ENCODE data around the gene MFNG. TPM values are rescaled to one million over a fixed set of nuclear protein-coding genes. Genes with fewer than 3 reads are reported as not detected.

The MFNG gene
- total RNA-seq, 2 experiments from 2014 or later = 218 to 219 TPM

DNA sequence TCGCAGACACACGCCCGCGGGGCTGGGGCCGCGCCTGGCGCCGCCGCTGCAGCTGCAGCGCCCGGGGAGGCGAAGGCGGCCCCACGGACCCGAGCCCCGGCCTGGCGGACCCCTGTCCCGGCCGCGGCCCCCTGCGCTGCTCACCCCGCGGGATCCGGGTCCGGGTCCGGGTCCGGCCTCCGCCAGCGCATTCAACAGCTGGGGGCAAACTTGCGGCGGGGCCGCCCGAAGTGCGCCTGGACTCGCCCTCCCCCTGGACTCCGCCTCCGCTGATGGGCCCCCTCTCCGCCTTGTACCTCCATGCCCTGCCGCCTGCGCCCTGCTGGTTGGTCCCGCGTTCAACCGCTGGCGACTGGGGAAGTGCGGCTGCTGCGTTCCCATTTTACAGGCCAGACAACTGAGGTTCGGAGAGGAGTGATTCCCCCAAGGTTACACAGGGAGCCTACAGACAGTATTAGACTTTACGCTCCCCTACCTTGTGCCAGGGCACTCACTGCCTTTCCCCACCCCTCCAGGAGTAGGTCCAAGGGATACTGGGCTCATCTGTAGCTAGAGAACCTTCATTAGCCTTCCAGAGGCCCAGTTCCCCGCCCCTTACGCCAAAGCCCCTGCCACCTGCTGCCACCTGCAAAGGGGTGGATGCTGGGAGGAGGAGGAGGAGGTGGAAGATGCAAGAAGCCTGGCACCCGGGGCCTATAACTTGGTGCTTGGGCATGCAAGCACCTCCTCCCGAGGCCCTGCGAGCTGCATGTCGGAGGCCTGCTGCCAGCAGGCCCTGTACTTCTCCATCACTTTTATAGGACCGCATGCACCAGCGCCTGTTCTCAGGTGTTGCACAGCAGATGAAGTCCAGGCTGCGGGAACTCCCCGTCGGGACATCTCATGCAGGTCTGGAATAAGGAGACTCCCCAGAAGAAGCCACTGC is 58.2 kb downstream of the MFNG start:
- POLR2A ChIA-PET = no interaction called here
- no peak overlapping the region for H3K4me3 Mint-ChIP-seq
- no peak for DNase-seq
- CTCF ChIA-PET = interaction anchor here (1.6 to 2.7 kb wide), 2 partner anchors 10 to 96 kb away, joined by 4 to 11 read pairs; no protein-coding TSS in a partner anchor
- H3K9me3 Mint-ChIP-seq = peaks cover 3% of the 10 kb centered on the region
- peaks cover 53% of the 10 kb centered on the region for H3K27me3 Mint-ChIP-seq
- no peak overlapping the region for H3K27ac Mint-ChIP-seq
- peaks cover 17% of the 10 kb centered on the region for H3K4me1 Mint-ChIP-seq
- H3K36me3 Mint-ChIP-seq (ENCODE audit: low read depth) = no peaks in the 10 kb centered on the region

DNA sequence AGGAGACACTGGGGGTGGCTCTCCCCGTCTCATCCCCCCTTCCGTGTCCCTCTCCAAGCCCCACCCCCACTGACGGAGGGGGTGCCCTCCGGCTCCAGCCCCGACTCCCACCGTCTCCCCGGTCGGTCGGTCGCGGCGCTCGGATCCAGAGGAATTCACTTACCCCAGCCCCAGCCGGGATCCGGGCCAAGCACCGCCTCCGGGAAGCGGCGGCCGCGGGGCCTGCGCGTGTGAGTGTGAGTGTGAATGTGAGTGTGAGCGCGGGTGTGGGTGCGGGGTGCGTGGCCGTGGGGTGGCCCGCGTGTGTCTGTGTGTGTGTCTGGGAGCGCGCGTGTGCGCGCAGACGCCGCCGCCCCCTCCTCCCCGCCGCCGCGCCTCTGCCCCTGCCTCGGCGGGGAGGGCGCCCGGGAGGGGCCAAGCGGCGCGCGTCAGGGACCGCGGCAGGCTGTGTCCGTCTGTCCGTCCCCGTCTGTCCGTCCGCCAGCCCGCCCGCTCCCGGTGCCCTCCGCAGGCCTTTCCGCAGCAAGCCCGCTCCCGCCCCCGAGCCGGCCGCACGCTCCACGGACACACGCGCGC is 59.0 kb downstream of the MFNG start, which contains the start of gene ELFN2:
TSS of gene ELFN2 (minus strand) at position 345 of the 576 bp plus-strand sequence. CDS start 51,945 bp downstream, outside the sequence.
- no peak within 1 kb of the TSS for H3K27ac Mint-ChIP-seq
- no peaks in the 10 kb centered on the region for H3K9me3 Mint-ChIP-seq
- ChIA-PET POLR2A (no interaction called here), CTCF (interaction anchor here (0.6 to 2.7 kb wide), 2 partner anchors 11 to 1514 kb away, joined by 3 to 11 read pairs; no protein-coding TSS in a partner anchor)
- no peak within 1 kb of the TSS for H3K4me3 Mint-ChIP-seq
- no peaks in the 10 kb centered on the region for H3K36me3 Mint-ChIP-seq (ENCODE audit: low read depth)
- peaks cover 54% of the 10 kb centered on the region for H3K27me3 Mint-ChIP-seq
- peaks cover 11% of the 10 kb centered on the region for H3K4me1 Mint-ChIP-seq
- DNase-seq = no peak

DNA sequence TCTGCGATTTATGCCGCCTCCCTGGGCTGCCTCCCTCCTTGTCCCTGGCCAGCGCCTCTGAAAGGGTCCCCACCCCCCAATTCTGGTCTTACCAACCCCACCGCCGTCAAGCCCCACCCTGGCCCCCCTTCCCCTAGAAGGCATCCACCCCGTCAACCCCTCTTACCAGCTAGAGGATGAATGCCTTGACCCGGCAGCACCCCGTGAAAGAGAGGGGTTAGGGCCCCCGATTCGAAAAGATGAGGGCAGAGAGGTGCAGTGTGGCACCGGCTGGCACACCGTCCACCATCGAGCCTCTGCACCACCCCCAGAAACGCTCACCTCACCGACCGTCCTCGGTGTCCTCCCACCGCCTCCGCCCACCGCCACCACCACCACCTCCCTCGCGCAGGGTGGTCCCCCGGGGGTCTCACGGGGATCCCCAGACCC is 59.5 kb downstream of the MFNG start:
- ChIA-PET POLR2A (no interaction called here), CTCF (interaction anchor here (0.6 kb wide), 1 partner anchor 1515 kb away, joined by 3 read pairs; no protein-coding TSS in a partner anchor)
- Mint-ChIP-seq H3K27ac (no peak overlapping the region), H3K36me3 (ENCODE audit: low read depth) (no peaks in the 10 kb centered on the region), H3K9me3 (no peaks in the 10 kb centered on the region), H3K4me3 (no peak overlapping the region), H3K4me1 (peaks cover 6% of the 10 kb centered on the region), H3K27me3 (peaks cover 59% of the 10 kb centered on the region)
- DNase-seq = no peak

DNA sequence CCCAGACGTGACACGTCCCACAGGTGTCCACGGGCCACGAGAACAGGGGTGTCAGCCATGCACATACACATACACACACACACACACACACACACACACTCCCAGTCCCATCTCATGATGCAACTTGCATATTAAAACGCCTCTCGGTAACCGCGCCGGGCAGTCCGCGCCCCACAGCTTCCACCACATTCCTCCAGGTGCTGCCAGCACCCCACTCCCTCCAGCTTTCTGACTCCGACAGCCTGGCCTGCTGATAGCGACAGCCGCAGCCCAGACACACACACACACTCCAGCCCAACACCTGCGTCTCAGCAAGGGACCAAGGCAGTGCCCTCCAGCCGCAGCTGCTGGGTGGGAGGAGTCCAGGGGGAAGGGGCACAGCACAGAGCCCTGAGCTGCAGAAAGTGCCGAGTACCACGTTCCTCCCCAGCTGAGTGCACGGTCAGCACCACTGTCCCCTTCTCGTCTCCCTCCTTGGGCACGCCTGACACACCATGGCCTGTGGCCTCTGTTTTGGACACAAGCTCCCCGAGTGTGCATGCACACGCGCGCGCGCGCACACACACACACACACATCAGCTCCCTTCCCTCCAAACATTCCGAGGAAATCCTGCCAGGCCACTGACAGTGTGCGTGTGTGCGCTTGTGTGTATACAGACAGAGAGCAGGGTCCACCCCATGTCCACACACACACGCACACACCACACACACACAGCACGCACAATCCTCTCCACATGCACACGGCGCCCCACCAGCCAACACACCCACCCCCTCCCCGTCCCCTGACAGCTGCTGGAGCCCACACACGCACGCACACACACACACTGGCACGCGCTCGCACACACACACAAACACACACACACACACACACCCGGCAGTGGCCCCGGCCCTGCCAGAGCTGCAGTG is 60.1 kb downstream of the MFNG start:
- CTCF ChIA-PET = no interaction called here
- H3K4me3 Mint-ChIP-seq = no peak overlapping the region
- DNase-seq = no peak

DNA sequence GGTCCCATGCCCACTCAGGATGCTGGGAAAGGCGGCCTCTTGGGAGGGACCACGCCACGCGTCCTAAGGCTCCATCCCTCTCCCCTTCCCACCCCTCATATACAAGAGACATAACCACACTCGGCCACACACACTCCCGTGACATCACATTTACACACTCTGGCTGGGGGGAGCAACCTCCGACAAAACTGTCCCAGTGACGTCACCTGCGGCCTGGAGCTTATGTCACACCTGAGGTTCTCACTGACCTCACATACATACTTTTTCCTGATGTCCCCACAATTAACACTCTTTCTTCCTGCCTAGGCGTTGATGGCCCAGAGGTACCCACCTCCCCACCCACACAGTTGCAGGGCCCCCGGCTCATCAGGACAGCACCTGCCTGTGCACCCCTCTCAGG is 60.8 kb downstream of the MFNG start:
- Mint-ChIP-seq H3K4me3 (no peak overlapping the region), H3K27me3 (peaks cover 67% of the 10 kb centered on the region), H3K36me3 (ENCODE audit: low read depth) (no peaks in the 10 kb centered on the region), H3K9me3 (no peaks in the 10 kb centered on the region), H3K4me1 (peaks cover 5% of the 10 kb centered on the region), H3K27ac (no peak overlapping the region)
- DNase-seq = no peak
- ChIA-PET POLR2A (no interaction called here), CTCF (interaction anchor here (0.8 to 1.6 kb wide), 2 partner anchors 9 to 109 kb away, joined by 3 read pairs; no protein-coding TSS in a partner anchor)

More for the DNA sequence above, 60.1 kb downstream of the MFNG start:
- Mint-ChIP-seq H3K9me3 (no peaks in the 10 kb centered on the region), H3K4me1 (peaks cover 3% of the 10 kb centered on the region), H3K27me3 (peaks cover 65% of the 10 kb centered on the region), H3K27ac (no peak overlapping the region), H3K36me3 (ENCODE audit: low read depth) (no peaks in the 10 kb centered on the region)
- POLR2A ChIA-PET = no interaction called here

DNA sequence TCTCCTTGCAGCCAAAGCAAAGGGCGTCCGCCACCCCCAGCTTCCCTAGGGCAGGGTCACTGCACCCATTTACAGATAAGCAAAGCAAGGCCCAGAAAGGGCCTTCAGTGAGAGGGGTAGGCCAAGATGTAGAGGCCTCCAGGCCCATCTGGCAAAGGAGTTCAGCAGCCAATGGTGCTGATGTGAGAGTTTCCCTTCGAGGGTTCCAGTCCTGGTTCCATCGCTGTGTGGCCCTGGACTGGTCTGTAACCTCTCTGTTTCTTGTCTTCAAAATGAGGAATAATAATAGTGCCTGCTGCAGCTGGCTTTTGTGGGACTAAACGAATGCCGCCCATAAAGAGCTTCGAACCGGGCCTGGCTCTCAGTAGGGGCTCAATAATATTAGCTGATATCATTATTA is 62.9 kb downstream of the MFNG start:
- Mint-ChIP-seq H3K27me3 (peaks cover 66% of the 10 kb centered on the region), H3K27ac (no peak overlapping the region), H3K9me3 (no peaks in the 10 kb centered on the region), H3K36me3 (ENCODE audit: low read depth) (no peaks in the 10 kb centered on the region), H3K4me1 (peaks cover 20% of the 10 kb centered on the region), H3K4me3 (no peak overlapping the region)
- ChIA-PET CTCF (interaction anchor here (1.1 to 1.5 kb wide), 3 partner anchors 89 to 425 kb away, joined by 3 read pairs; no protein-coding TSS in a partner anchor), POLR2A (no interaction called here)
- DNase-seq = no peak

DNA sequence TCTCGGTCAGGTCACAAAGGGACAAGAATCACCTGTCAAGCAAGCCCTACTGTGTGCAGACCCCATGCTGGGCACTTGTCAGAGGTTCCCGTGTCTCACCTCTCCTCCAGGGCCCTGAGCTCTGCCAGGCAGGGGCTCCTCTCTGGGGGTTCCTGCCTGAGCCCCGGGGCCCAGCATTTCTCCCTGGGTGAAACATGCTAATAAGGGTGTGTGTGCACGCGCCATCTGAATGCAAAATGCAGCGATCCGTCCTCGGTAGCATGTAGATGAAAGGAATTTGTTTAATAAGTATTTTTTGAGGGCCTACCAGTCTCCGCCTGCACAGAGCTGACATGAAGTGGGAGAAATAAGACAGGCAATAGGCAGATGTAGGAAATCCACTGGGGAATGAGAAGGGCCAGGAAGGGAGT is 64.7 kb downstream of the MFNG start:
- no peaks in the 10 kb centered on the region for H3K9me3 Mint-ChIP-seq
- no peak for DNase-seq
- ChIA-PET CTCF (no interaction called here), POLR2A (no interaction called here)
- peaks cover 31% of the 10 kb centered on the region for H3K4me1 Mint-ChIP-seq
- no peak overlapping the region for H3K27ac Mint-ChIP-seq
- H3K4me3 Mint-ChIP-seq = no peak overlapping the region
- H3K36me3 Mint-ChIP-seq (ENCODE audit: low read depth) = no peaks in the 10 kb centered on the region
- H3K27me3 Mint-ChIP-seq = peaks cover 67% of the 10 kb centered on the region

DNA sequence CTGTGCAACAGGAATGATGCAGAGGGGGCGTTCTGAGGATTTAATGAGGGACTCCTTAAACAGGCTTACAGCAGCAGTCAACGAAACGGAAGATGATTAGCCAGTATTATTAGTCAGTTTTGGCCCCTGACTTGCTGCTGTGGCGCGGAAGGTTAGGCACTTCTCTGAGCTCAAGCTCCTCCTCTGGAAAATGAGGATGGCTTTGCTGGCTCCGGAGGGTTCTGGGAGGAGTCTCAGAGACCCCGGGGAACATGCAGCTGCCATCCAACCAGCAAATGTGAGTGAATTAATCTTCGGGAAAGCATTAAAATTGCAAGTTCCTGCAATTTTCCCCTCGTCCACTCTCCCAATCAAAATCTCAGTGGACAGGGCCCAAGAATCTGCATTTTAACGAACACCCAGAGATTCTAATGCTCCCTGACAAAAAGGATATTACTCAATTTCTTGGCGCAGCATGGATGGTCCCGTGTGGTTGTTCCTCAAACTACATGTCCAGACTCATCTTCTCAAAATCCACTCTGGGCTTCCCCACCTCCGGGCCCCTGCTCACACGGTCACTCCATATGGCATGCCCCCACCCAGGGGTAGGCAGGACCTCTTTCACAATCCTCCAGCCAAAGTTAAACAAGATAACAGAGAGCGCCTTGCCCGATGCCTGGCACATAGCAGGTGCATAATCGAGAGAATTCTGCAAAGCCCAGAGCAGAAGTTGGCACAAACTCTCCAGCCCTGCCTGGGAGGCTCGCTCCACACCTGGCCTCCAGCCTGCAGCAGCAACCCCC is 65.3 kb downstream of the MFNG start:
- ChIA-PET POLR2A (no interaction called here), CTCF (interaction anchor here (1.0 kb wide), 1 partner anchor 97 kb away, joined by 3 read pairs; no protein-coding TSS in a partner anchor)
- DNase-seq = no peak
- Mint-ChIP-seq H3K4me3 (peak overlapping the region; percentile 53), H3K27ac (no peak overlapping the region), H3K36me3 (ENCODE audit: low read depth) (no peaks in the 10 kb centered on the region), H3K4me1 (peaks cover 35% of the 10 kb centered on the region), H3K9me3 (no peaks in the 10 kb centered on the region), H3K27me3 (peaks cover 66% of the 10 kb centered on the region)

DNA sequence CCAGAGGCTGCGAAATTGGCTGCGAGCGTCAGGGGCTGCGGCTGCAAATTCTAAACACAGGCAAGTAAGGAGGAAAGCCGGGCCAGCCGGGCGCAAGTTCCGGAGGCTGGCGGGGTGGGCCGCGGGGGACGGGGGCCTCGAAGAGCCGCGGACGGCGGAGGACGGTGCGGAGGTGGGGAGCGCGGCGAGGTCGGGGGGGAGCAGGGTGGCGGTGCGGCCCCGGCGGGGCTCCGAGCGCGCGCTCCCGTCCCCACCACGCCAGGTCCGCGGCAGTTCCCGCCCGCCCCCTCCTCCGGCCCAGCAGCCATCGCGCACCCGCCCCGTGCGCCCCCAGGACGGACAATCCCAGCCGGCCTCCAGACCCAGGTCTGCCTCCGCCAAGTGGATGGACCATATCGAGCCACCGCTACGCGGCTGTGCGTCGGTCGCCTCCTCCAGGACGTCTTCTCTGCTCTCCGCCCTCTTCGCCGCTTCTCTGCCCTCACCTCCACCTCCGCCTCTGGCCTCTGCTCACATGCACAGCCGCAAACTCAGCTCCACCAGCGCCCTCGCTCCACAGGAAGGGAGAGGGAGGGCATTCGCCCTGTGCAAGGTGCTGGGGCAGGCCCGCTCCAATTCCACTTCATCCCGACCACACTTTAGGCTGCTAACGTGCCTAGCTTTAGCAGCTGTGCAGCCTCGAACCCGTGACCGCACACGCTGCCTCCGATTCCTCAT is 66.1 kb downstream of the MFNG start:
- Mint-ChIP-seq H3K9me3 (no peaks in the 10 kb centered on the region), H3K36me3 (ENCODE audit: low read depth) (no peaks in the 10 kb centered on the region), H3K27ac (no peak overlapping the region), H3K27me3 (peaks cover 61% of the 10 kb centered on the region), H3K4me1 (peaks cover 36% of the 10 kb centered on the region), H3K4me3 (peak overlapping the region; percentile 53)
- ChIA-PET CTCF (interaction anchor here (1.0 kb wide), 1 partner anchor 96 kb away, joined by 3 read pairs; no protein-coding TSS in a partner anchor), POLR2A (no interaction called here)
- DNase-seq = peak; percentile 34

DNA sequence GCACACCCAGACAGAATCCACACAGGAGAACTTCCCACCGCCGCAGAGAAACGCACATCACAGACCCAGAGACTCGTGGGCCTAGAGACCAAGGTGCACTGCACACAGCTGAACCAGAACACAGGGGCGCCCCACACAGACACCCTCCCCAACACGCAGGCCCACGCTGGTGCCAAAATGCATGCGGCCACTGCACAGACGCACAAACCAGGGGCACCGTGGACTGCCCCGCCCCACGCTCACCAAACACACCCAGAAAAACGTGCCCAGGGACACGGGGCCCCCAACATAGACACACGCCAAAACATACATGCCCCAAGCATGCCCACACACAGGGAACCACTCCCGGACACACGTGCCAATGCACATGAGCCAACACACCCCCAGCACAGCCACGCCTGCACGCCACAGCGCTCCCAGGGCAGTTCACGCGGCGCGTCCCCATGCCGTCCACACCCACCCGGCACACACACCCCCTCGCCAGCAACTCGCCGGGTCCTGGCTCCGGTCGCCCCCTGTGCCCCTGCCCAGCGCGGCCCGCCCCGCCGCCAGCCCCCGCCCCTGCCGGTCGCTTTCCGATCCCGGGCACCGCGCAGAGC is 66.7 kb downstream of the MFNG start:
- H3K36me3 Mint-ChIP-seq (ENCODE audit: low read depth) = no peaks in the 10 kb centered on the region
- peak overlapping the region; percentile 51 for H3K27ac Mint-ChIP-seq
- ChIA-PET CTCF (no interaction called here), POLR2A (no interaction called here)
- H3K4me3 Mint-ChIP-seq = peak overlapping the region; percentile 39
- no peaks in the 10 kb centered on the region for H3K9me3 Mint-ChIP-seq
- no peak for DNase-seq
- peaks cover 60% of the 10 kb centered on the region for H3K27me3 Mint-ChIP-seq
- peaks cover 36% of the 10 kb centered on the region for H3K4me1 Mint-ChIP-seq

All from activated CD4-positive, alpha-beta T cell treated with anti-CD3 and anti-CD28 coated beads, Interleukin-2, amount 10 ng/mL, durations not matched to agents 7 days and 5 days (primary cell).